Spleen (tissue), 7 donors: ENCODE measurements around the gene GMEB2.

Experiments used
- POLR2A ChIP-seq, 3 donors: fragments of 450-650 bp; IDR thresholded peaks; one replicate each; pipeline ENCODE4 v1.5.1; 2017; ENCODE audit warnings: antibody characterized with exemption in 3 of 3, mild to moderate bottlenecking in 1 of 3
- TF ChIP-seq, protein P1 (sequence below), 11 experiments: fragments of 200-600 bp in 7 of 11; fragments of 450-650 bp in 4 of 11; sonication (generic) in 4 of 11; IDR thresholded peaks in 8 of 11; conservative IDR thresholded peaks in 3 of 11; 1 replicate in 7 of 11; 2 replicates in 4 of 11; pipeline versions ENCODE4 v1.4.0 to v1.8.0; 2016 to 2021; ENCODE audit warnings: antibody characterized with exemption in 11 of 11, inconsistent platforms in 4 of 11, mild to moderate bottlenecking in 1 of 11
- donor health status: DM: no; HTN: no; CAD: no; lungs with moderate emphysema.
- donor health status: DM: no; HTN: no; CAD: no.
- donor health status: DM: no; HTN: no; CAD: no.

DNA sequence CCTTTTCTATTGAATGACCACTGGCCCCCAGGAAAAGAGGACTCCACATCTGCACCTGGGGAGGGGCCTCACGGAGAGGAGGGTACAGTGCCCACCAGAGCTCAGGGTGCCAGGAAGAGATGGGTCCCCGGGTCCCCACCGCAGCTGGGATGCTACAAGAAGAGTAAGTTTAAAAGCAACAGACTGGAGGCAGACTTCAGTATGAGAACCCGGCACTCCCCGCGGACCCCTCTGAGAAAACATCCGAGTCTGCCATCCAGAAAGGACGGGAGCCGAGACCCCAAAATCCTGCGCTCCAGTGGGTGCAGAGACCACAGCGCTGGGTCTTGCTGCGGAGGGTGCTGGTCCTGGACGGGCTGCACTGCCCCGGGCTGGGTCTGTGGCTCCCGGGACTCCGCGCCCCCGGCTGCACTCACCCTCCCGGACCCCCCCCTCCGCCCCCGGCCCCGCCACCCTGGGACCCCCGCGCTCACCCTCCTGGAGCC, 53.2 kb downstream of the GMEB2 start:
- TF ChIP-seq, protein P1, sequence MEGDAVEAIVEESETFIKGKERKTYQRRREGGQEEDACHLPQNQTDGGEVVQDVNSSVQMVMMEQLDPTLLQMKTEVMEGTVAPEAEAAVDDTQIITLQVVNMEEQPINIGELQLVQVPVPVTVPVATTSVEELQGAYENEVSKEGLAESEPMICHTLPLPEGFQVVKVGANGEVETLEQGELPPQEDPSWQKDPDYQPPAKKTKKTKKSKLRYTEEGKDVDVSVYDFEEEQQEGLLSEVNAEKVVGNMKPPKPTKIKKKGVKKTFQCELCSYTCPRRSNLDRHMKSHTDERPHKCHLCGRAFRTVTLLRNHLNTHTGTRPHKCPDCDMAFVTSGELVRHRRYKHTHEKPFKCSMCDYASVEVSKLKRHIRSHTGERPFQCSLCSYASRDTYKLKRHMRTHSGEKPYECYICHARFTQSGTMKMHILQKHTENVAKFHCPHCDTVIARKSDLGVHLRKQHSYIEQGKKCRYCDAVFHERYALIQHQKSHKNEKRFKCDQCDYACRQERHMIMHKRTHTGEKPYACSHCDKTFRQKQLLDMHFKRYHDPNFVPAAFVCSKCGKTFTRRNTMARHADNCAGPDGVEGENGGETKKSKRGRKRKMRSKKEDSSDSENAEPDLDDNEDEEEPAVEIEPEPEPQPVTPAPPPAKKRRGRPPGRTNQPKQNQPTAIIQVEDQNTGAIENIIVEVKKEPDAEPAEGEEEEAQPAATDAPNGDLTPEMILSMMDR (IDR thresholded peaks at IDR 0.05 in 8 of 11, conservative IDR thresholded peaks at IDR 0.05 in 3 of 11): no peak
- TF ChIP-seq POLR2A (IDR thresholded peaks at IDR 0.05): no peak
